HG03575 (cell line): ENCODE results near the gene MLLT1.

ENCODE experiments used
- ATAC-seq: cut with Tn5 transposase; IDR thresholded peaks from one replicate; pipeline ENCODE4 v1.9.1; 2021; ENCODE audit not compliant: unreplicated experiment, insufficient number of reproducible peaks, low FRiP score; ENCODE audit errors: extremely low read depth

The MLLT1 gene

GRCh38 chr19:6262519-6262918 lies 17.3 kb downstream of the MLLT1 start:
- no peak for ATAC-seq

- no peak for ATAC-seq
Observed at GRCh38 chr19:6261883-6262282, 17.9 kb downstream of the MLLT1 start.

- ATAC-seq = no peak
Observed at GRCh38 chr19:6260912-6261650, 18.7 kb downstream of the MLLT1 start.

GRCh38 chr19:6260376-6260775 lies 19.4 kb downstream of the MLLT1 start:
- no peak for ATAC-seq

- no peak for ATAC-seq
Observed at GRCh38 chr19:6259312-6259861, 20.4 kb downstream of the MLLT1 start.

- ATAC-seq = no peak
Observed at GRCh38 chr19:6258812-6259311, 20.9 kb downstream of the MLLT1 start.

- no peak for ATAC-seq
Observed at GRCh38 chr19:6253954-6254733, 25.6 kb downstream of the MLLT1 start.

- ATAC-seq = no peak
Observed at GRCh38 chr19:6252066-6252465, 27.7 kb downstream of the MLLT1 start.

- no peak for ATAC-seq
Observed at GRCh38 chr19:6250909-6251308, 28.9 kb downstream of the MLLT1 start.

GRCh38 chr19:6250024-6250615 lies 29.7 kb downstream of the MLLT1 start:
- ATAC-seq = no peak

- ATAC-seq = no peak
Observed at GRCh38 chr19:6249296-6249695, 30.5 kb downstream of the MLLT1 start.

- no peak for ATAC-seq
Observed at GRCh38 chr19:6248844-6249243, 30.9 kb downstream of the MLLT1 start.

- ATAC-seq = no peak
Observed at GRCh38 chr19:6248341-6248740, 31.4 kb downstream of the MLLT1 start.

GRCh38 chr19:6247007-6247288 lies 32.8 kb downstream of the MLLT1 start:
- no peak for ATAC-seq

GRCh38 chr19:6246174-6247006 lies 33.4 kb downstream of the MLLT1 start:
- no peak for ATAC-seq

GRCh38 chr19:6242677-6243076 lies 37.1 kb downstream of the MLLT1 start:
- no peak for ATAC-seq

GRCh38 chr19:6241680-6242377 lies 37.9 kb downstream of the MLLT1 start:
- ATAC-seq = no peak

- no peak for ATAC-seq
Observed at GRCh38 chr19:6241056-6241455, 38.7 kb downstream of the MLLT1 start.
